H1 (cell line): ENCODE data around the gene ADAM19. TPM values are rescaled to one million over a fixed set of nuclear protein-coding genes. Genes with fewer than 3 reads are reported as not detected.

Experiments used
- CBX8 ChIP-seq: fragments of 300-800, 300-1000 bp; sonication (generic); IDR thresholded peaks from 2 replicates; pipeline ENCODE4 v1.7.1; 2016; ENCODE audit warnings: low read depth, low read length, borderline replicate concordance
- CHD7 ChIP-seq: fragments of 300-600 bp; sonication (generic); IDR thresholded peaks from 2 replicates; pipeline ENCODE4 v1.7.1; 2012; ENCODE audit warnings: low read length, moderate library complexity, mild to moderate bottlenecking, inconsistent platforms; ENCODE audit not compliant: insufficient replicate concordance
- HDAC6 ChIP-seq: IDR thresholded peaks from one replicate; pipeline ENCODE4 v1.7.1; 2012; ENCODE audit warnings: low read depth, mild to moderate bottlenecking, inconsistent platforms, low read length, moderate library complexity
- RFX5 ChIP-seq: IDR thresholded peaks from 2 replicates; pipeline ENCODE4 v1.6.1; 2011; ENCODE audit warnings: low read depth, low read length, improper control_type of control experiment, borderline replicate concordance
- SAP30 ChIP-seq: fragments of 300-600 bp; sonication (generic); IDR thresholded peaks from 2 replicates; pipeline ENCODE4 v1.7.1; 2012; ENCODE audit warnings: low read length, moderate library complexity, mild to moderate bottlenecking, inconsistent platforms; ENCODE audit not compliant: insufficient read depth, insufficient replicate concordance
- SIRT6 ChIP-seq: IDR thresholded peaks from one replicate; pipeline ENCODE4 v1.7.1; 2012; ENCODE audit warnings: low read length, inconsistent platforms
- SP1 ChIP-seq: IDR thresholded peaks from 2 replicates; pipeline ENCODE4 v1.6.1; 2011; ENCODE audit warnings: low read depth, low read length
- SP2 ChIP-seq: IDR thresholded peaks from 2 replicates; pipeline ENCODE4 v1.6.1; 2012; ENCODE audit warnings: mild to moderate bottlenecking, low read length, inconsistent platforms
- TEAD4 ChIP-seq: IDR thresholded peaks from 2 replicates; pipeline ENCODE4 v1.6.1; 2012; ENCODE audit warnings: low read depth, low read length, inconsistent platforms, mixed read lengths
- polyA plus RNA-seq, 7 experiments: library from polyadenylated mRNA; depleted of rRNA in 3 of 7; stranded (reverse) in 5 of 7; unstranded in 2 of 7; fragments of >200 nt in 5 of 7; fragments of 200-250 nt in 2 of 7; gene quantifications; 1 replicate in 5 of 7; 2 replicates in 1 of 7; 4 replicates in 1 of 7; pipeline versions ENCODE4 v1.2.1 to v1.2.3, GENCODE V29; 2011 to 2013; ENCODE audit warnings: missing spikeins in 2 of 7, mixed read lengths in 2 of 7
- total RNA-seq: library from RNA; stranded (reverse); fragmentation: NEBNext Ultra II Directional; extraction: Animal tissue kit (Norgen Biotek cat#: 25700); gene quantifications from 2 replicates; pipeline ENCODE4 v1.2.1, GENCODE V29; 2021

The ADAM19 gene
- total and polyA plus RNA-seq, 2 of the 8 experiments (the other 6 are each of a cell fraction or from before 2014, with no cell fraction given): 6.5 to 22.7 TPM

GRCh38 chr5:157434096-157434495 lies 141.5 kb downstream of the ADAM19 start (continued):
- no peak for TF ChIP-seq CHD7
- no peak for TF ChIP-seq RFX5
- no peak for TF ChIP-seq SAP30
- TF ChIP-seq SP1: no peak
- no peak for TF ChIP-seq TEAD4
- TF ChIP-seq CBX8: no peak
- TF ChIP-seq SP2: no peak
- no peak for TF ChIP-seq SIRT6
- no peak for TF ChIP-seq HDAC6
